T-helper 2 cell treated with Interferon-gamma antibody and Interleukin-4, amounts not matched to agents 5 μg/mL and 100 μg/mL, for 36 hours (primary cell): ENCODE measurements around the gene CERK.

Source experiments
- DNase-seq: peaks from one replicate; pipeline ENCODE4 v3.0.0; 2021; ENCODE audit warnings: low spot score
- H3K27ac Mint-ChIP-seq: one replicate; pipeline ENCODE4 v1.8.0; 2021; ENCODE audit warnings: mild to moderate bottlenecking, mixed read lengths
- H3K27me3 Mint-ChIP-seq: one replicate; pipeline ENCODE4 v1.8.0; 2021; ENCODE audit warnings: low read depth, mixed read lengths
- H3K36me3 Mint-ChIP-seq: one replicate; pipeline ENCODE4 v1.8.0; 2021; ENCODE audit warnings: low read depth, mixed read lengths
- H3K4me1 Mint-ChIP-seq: one replicate; pipeline ENCODE4 v1.8.0; 2021; ENCODE audit warnings: low read depth, mixed read lengths
- H3K4me3 Mint-ChIP-seq: one replicate; pipeline ENCODE4 v1.8.0; 2022; ENCODE audit warnings: mild to moderate bottlenecking, moderate library complexity, mixed read lengths
- H3K9me3 Mint-ChIP-seq: one replicate; pipeline ENCODE4 v1.8.0; 2021; ENCODE audit warnings: mixed read lengths

The CERK gene

DNA sequence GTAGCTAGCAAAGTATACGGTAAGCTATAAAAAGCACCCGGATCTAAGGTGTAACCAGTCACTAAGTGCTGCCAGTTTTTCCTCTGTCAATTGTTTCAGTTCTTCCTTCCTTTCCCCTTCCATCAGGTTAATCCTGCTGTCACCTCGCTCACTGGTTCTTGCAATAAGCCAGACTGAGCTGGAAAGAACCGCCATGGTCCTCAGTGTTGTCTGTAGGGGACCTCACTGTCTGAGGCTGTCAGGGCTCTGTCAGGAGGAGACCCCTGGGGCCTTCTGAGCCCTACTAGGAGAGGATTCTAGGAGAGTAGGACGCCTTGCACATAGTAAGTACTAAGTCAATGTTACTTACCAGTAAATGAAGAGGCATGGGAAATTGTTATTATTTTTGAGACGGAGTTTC is 23.0 kb upstream of the CERK start:
- H3K27ac Mint-ChIP-seq, result peak overlapping the region; percentile 93

DNA sequence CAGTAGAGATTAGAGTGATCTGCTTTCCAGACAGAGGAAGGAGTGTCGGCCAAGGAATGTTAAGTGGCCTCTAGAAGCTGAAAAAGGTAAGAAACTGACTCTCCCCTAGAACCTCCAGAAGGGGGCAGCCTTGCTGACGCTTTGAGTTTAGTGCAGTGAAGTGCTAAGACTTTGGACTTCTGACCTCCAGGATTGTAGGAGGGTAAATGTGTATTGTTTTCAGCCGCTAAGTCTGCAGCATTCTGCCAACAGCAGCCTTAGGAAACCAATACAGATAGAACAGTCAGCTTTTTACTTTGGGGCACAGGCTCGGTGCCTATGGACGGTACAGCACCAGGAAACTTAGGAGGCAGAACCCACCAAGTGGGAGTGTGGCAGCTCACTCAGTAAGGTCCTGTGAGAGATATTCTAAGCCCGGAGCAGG is 20.8 kb upstream of the CERK start:
- peaks cover 31% of the 10 kb centered on the region for H3K4me1 Mint-ChIP-seq
- no peak overlapping the region for H3K4me3 Mint-ChIP-seq
- DNase-seq, result peak; percentile 31
- H3K27ac Mint-ChIP-seq, result peak overlapping the region; percentile 20
- peaks cover 9% of the 10 kb centered on the region for H3K9me3 Mint-ChIP-seq
- H3K36me3 Mint-ChIP-seq, result peaks cover 19% of the 10 kb centered on the region
- H3K27me3 Mint-ChIP-seq, result no peaks in the 10 kb centered on the region

More for the DNA sequence above, 23.0 kb upstream of the CERK start:
- DNase-seq, result no peak
- H3K4me1 Mint-ChIP-seq, result peaks cover 35% of the 10 kb centered on the region
- no peaks in the 10 kb centered on the region for H3K27me3 Mint-ChIP-seq
- H3K36me3 Mint-ChIP-seq, result peaks cover 19% of the 10 kb centered on the region
- H3K9me3 Mint-ChIP-seq, result peaks cover 6% of the 10 kb centered on the region
- H3K4me3 Mint-ChIP-seq, result peak overlapping the region; percentile 90

DNA sequence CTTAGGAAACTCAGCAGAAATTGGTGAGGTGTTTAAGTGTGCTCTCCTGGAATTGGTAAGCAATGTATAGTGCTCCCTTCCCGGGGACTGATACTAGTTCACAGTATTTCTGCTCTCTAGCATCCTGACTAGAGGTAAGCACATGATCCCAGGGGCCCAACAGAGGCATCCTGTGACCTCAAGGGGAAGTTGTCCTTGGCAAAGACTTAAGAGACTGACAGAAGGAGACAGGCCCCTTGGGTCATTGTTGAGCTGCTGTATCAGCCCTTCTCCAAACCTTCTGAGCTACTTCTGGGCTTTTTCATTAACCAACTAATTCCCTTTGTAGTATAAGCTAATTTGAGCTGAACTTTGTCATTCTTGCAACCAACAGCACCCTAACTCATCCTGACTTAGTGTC is 20.1 kb upstream of the CERK start:
- peaks cover 17% of the 10 kb centered on the region for H3K36me3 Mint-ChIP-seq
- peaks cover 9% of the 10 kb centered on the region for H3K9me3 Mint-ChIP-seq
- H3K4me1 Mint-ChIP-seq, result peaks cover 27% of the 10 kb centered on the region
- DNase-seq, result no peak
- H3K4me3 Mint-ChIP-seq, result no peak overlapping the region
- H3K27ac Mint-ChIP-seq, result no peak overlapping the region
- no peaks in the 10 kb centered on the region for H3K27me3 Mint-ChIP-seq

DNA sequence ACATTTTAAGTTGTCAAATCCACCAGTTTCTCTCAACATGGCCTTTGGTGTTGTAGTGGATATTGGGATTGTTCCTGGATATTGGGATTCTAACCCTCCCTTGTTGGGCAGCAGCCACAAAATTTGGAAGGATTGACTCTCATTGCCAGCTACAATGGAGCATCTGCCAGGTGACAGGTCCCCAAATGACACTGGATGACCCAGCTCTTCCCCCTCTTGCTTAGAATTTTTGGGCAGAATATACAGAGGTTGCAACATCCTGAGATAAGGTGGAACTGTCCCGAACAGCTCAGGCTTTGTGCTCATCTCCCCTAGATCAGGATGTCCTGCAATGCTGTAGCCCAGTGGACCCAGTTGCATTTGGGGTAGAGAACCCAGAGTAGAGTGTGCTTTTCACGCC is 19.1 kb upstream of the CERK start:
- Mint-ChIP-seq H3K4me3 (no peak overlapping the region), H3K27me3 (no peaks in the 10 kb centered on the region)

DNA sequence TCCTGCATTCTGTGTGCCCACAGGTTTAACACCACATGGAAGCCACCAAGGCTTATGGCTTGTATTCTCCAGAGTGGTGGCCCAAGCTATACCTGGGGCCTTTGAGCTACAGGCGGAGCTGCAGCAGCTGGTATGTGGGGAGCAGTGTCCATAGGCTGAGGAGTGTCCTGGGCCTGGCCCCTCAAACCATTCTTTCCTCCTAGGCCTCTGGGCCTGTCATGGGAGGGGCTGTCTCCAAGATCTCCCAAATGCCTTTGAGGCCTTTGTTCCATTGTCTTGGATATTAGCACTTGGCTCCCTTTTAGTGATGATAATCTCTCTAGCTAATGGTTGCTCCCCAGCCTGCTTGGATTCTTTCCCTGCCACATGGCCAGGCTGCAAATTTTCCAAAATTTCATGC is 18.0 kb upstream of the CERK start:
- Mint-ChIP-seq H3K27ac (no peak overlapping the region), H3K4me1 (peaks cover 17% of the 10 kb centered on the region), H3K36me3 (peaks cover 7% of the 10 kb centered on the region), H3K27me3 (no peaks in the 10 kb centered on the region), H3K4me3 (no peak overlapping the region), H3K9me3 (peaks cover 9% of the 10 kb centered on the region)
- no peak for DNase-seq

More for the DNA sequence above, 19.1 kb upstream of the CERK start:
- peaks cover 9% of the 10 kb centered on the region for H3K9me3 Mint-ChIP-seq
- DNase-seq, result no peak
- peaks cover 24% of the 10 kb centered on the region for H3K4me1 Mint-ChIP-seq
- no peak overlapping the region for H3K27ac Mint-ChIP-seq
- peaks cover 10% of the 10 kb centered on the region for H3K36me3 Mint-ChIP-seq

DNA sequence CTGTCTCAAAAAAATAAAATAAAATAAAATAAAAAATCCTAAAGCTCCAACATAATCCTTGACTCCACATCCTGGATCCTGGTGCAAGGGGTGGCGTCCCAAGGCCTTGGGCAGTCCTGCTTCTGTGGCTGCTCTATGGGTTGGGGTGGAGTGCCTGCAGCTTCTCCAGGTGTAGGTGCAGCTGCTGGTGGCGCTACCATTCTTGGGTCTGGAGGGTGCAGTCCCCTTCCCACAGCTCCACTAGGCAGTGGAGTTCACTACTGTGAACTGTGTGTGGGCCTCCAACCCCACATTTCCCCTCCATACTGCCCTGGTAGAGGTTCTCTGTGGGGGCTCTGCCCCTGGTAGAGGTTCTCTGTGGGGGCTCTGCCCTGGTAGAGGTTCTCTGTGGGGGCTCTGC is 17.5 kb upstream of the CERK start:
- no peaks in the 10 kb centered on the region for H3K27me3 Mint-ChIP-seq

DNA sequence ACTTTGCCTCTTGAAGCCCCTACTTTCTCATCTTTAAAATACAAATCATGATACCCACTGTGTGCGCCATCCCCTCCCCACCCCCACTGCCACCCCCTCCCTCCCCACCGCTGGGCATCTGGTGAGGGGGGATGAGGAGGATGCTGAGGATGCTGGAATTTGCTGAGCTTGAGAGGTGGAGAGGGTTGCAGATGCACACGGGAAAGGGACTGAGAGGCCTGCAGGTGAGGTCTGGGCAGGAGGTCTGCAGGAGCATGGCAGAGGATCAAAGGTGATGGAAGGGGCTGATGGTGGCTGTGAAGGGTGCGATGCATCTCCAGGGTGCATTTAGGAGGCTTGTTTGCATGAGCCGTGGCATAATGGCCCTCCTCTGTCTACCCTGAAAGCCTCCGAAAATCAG is 16.8 kb upstream of the CERK start:
- Mint-ChIP-seq H3K4me1 (peaks cover 13% of the 10 kb centered on the region), H3K27me3 (no peaks in the 10 kb centered on the region), H3K27ac (no peak overlapping the region), H3K36me3 (peaks cover 5% of the 10 kb centered on the region), H3K4me3 (no peak overlapping the region), H3K9me3 (peaks cover 9% of the 10 kb centered on the region)
- DNase-seq, result no peak

More for the DNA sequence above, 17.5 kb upstream of the CERK start:
- peaks cover 7% of the 10 kb centered on the region for H3K36me3 Mint-ChIP-seq
- no peak for DNase-seq
- peaks cover 9% of the 10 kb centered on the region for H3K9me3 Mint-ChIP-seq
- no peak overlapping the region for H3K4me3 Mint-ChIP-seq
- no peak overlapping the region for H3K27ac Mint-ChIP-seq
- peaks cover 12% of the 10 kb centered on the region for H3K4me1 Mint-ChIP-seq

DNA sequence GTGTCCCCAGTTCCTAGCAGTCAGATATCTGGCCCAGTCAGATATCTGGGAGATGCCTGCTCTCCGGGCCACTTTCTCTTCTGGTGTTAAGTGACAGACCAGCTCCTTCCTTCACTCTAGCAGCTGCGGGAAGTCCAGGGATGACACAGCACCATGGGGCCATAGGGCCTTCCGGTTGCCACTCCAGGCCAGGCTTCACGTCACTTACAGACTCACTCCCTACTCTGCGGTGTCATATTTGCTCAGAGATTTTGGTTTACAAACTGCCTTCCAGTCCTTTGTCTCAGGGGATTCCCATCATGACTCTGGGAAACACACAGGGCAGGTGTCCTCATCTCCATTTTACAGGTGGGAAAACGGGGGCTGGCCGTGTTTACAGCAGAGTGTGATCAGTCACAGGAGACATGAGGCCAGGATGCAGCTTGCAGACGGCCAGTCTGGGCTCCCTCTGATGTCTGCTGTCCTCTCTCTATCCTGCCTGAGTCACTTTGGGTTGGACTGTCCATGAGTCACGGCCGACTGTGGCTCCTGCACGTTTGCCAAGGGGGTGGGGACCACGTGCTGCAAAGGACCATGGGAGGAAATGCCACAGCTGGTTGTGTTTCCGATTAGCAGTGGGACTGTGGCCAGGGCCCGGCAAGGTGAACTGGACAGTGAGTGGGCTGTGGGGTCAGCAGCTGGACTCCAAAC is 16.2 kb upstream of the CERK start:
- Mint-ChIP-seq H3K27me3 (no peaks in the 10 kb centered on the region), H3K27ac (peak overlapping the region; percentile 31), H3K9me3 (peaks cover 9% of the 10 kb centered on the region), H3K36me3 (peaks cover 5% of the 10 kb centered on the region), H3K4me1 (peaks cover 18% of the 10 kb centered on the region), H3K4me3 (no peak overlapping the region)
- DNase-seq, result no peak

DNA sequence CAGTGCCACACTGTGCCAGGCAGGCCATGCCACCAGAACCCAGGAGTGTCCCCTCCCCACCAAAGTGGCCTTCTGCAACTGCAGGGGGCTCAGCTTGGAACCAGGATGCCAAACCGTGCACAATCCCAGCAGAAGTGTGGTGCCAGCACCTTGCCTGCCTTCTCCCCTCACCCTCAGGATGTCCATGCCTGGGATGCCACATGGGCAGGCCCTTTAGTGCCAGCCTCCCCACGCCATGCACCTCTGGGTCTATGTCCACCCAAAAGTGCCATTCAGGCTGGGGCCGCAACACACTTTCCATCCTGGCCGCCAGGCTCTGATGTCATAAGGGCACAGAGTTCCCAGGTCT is 15.7 kb upstream of the CERK start:
- peaks cover 9% of the 10 kb centered on the region for H3K9me3 Mint-ChIP-seq
- H3K4me3 Mint-ChIP-seq, result no peak overlapping the region
- H3K27ac Mint-ChIP-seq, result no peak overlapping the region
- peaks cover 5% of the 10 kb centered on the region for H3K36me3 Mint-ChIP-seq
- no peaks in the 10 kb centered on the region for H3K27me3 Mint-ChIP-seq
- peaks cover 18% of the 10 kb centered on the region for H3K4me1 Mint-ChIP-seq
- DNase-seq, result no peak

DNA sequence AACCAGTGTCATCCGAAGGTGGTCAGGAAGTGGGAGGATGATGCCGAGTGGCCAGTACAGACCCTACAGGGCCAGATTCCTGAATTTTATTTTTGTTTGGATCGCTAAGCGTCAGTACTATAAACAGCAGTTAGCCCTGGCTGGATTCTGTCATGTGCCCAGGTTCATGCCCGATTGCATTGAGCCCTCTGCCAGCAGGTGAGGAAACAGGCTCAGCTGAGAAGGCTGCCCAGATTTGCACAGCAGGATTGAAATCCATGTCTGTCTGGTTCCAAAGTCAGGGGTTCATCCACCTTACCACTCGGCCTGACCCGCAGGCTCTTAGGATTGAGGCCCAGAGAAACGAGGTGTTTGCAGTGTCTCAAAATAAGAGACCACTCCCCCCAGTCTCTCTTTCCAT is 15.3 kb upstream of the CERK start:
- no peak overlapping the region for H3K27ac Mint-ChIP-seq
- DNase-seq, result no peak
- peaks cover 9% of the 10 kb centered on the region for H3K9me3 Mint-ChIP-seq
- H3K27me3 Mint-ChIP-seq, result no peaks in the 10 kb centered on the region
- no peak overlapping the region for H3K4me3 Mint-ChIP-seq
- H3K4me1 Mint-ChIP-seq, result peaks cover 15% of the 10 kb centered on the region
- H3K36me3 Mint-ChIP-seq, result peaks cover 5% of the 10 kb centered on the region

DNA sequence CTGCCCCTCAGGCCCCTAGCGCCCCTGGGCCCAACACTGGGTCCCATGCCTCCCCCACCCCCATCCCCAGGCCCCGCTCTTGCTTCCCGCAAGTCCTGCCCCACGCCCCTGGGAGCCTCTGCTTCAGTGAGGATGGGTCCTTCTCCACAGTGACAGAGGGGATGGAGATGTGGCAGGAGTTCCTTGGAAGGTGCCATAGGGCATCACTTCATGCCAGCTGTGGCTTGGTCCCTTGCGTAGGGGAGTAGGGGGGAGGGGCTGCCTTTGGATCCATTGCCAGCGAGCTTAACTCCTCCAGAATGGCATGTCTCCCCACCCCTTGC is 14.9 kb upstream of the CERK start:
- no peak overlapping the region for H3K4me3 Mint-ChIP-seq
- no peaks in the 10 kb centered on the region for H3K27me3 Mint-ChIP-seq
- H3K4me1 Mint-ChIP-seq, result peaks cover 15% of the 10 kb centered on the region
- no peak overlapping the region for H3K27ac Mint-ChIP-seq
- peaks cover 9% of the 10 kb centered on the region for H3K9me3 Mint-ChIP-seq
- H3K36me3 Mint-ChIP-seq, result peaks cover 5% of the 10 kb centered on the region
- no peak for DNase-seq

DNA sequence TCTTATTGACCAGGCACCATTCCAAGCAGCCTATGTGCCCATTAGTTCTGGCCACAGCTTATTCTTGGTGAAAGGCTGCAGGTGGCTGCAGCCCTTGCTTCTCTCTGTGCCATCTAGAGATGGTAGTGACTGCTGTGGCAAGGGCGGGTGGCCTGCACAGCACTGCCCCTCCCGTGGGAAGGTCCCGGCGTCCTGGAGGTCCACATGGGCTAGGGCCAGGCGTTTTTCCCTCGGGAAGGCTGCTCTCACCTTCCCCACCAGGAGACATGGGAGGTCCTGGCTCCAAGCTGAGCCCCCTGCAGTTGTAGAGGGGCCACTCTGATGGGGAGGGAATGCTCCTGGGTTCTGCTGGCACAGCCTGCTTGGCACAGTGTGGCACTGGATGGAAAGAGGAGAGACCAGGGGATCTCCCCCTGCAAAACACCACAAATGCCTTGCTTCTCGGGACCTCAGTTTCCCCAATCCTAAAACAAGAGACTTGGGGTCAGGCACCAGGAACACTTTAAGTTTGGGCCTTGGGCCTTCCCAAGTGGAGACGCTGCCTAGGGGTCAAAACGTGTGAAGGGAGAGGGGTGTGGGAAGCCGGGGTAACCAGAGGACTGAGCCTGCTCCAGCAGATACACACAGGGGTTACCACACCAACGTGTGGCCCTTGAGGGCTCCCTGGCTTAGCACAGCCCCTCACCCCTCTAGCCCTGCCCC is 14.4 kb upstream of the CERK start:
- Mint-ChIP-seq H3K4me1 (peaks cover 15% of the 10 kb centered on the region), H3K27ac (no peak overlapping the region), H3K4me3 (no peak overlapping the region), H3K9me3 (peaks cover 9% of the 10 kb centered on the region), H3K27me3 (no peaks in the 10 kb centered on the region), H3K36me3 (peaks cover 5% of the 10 kb centered on the region)
- DNase-seq, result no peak

DNA sequence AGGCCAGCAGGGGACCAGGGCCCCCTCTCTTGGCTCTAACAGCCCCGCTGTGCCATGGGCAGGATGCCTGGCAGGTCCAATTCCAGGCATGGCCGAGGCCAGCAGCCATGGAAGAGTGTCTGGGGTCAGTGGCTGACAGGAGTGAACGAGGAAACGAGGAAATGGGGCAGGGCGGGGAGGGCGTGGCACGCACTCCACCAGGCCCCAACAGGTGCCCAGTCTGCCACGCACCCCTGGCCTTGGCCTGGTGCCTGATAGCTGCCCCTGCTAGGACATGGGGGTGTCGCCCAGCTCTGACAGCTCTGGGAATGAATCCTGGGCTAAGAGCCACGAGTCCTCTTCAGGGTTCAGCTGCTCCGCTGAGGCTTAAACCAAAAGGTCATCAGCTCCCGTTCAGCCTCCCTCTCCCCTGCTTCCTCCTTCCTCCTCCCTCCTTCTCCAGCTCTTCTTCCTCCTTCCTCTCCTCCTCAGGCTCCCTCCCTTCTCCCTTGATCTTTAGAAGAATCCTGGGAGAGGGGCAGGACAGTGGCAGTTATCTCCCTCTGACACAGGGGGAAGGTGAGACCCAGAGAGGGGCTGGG is 12.9 kb upstream of the CERK start:
- peak overlapping the region; percentile 21 for H3K27ac Mint-ChIP-seq
- H3K4me1 Mint-ChIP-seq, result peaks cover 13% of the 10 kb centered on the region
- no peak for DNase-seq
- peaks cover 2% of the 10 kb centered on the region for H3K9me3 Mint-ChIP-seq
- no peaks in the 10 kb centered on the region for H3K36me3 Mint-ChIP-seq
- no peaks in the 10 kb centered on the region for H3K27me3 Mint-ChIP-seq
- no peak overlapping the region for H3K4me3 Mint-ChIP-seq

DNA sequence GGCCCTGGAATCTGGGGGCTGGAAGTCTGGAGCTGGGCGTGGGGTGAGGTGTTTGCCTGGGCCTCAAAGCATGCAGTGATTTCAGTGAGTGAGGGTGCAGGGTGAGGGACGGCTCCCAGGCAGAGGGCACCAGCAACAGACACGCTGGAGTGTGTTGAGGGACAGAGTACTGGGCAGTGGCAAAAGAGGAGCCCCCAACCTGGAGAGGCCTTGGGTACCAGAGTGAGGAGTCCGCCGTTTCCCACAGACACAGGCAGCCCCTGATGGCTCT is 12.4 kb upstream of the CERK start:
- no peak overlapping the region for H3K27ac Mint-ChIP-seq
- H3K9me3 Mint-ChIP-seq, result peaks cover 2% of the 10 kb centered on the region
- no peaks in the 10 kb centered on the region for H3K27me3 Mint-ChIP-seq
- H3K36me3 Mint-ChIP-seq, result no peaks in the 10 kb centered on the region
- H3K4me1 Mint-ChIP-seq, result peaks cover 13% of the 10 kb centered on the region
- no peak for DNase-seq
- no peak overlapping the region for H3K4me3 Mint-ChIP-seq
